AG04450 (cell line): ENCODE measurements around the gene RAI14. TPM values are rescaled to one million over a fixed set of nuclear protein-coding genes. Genes with fewer than 3 reads are reported as not detected.

Experiments
- CTCF ChIA-PET: fragments of 300-600, 350-600 bp; formaldehyde crosslinking; extraction: SDS; loops from one replicate; lab custom pipeline; 2022; ENCODE audit warnings: antibody characterized with exemption, inconsistent platforms; lab: Charles Lee
- POLR2A ChIA-PET: fragments of 350-600 bp; formaldehyde crosslinking; extraction: SDS; loops from one replicate; lab custom pipeline; 2021; ENCODE audit warnings: antibody characterized with exemption, inconsistent platforms; lab: Yijun Ruan, JAX
- DNase-seq: peaks from one replicate; pipeline ENCODE4 v3.0.0-alpha.2; 2011; ENCODE audit warnings: low read depth, low spot score
- H3K27ac ChIP-seq: one replicate; pipeline ENCODE4 v1.5.1; 2012; ENCODE audit warnings: low read depth, low read length, control low read depth
- H3K27me3 ChIP-seq: one replicate; pipeline ENCODE4 v1.6.0; 2012; ENCODE audit warnings: low read length; ENCODE audit not compliant: control insufficient read depth, insufficient read depth
- H3K4me3 ChIP-seq: 2 replicates; pipeline ENCODE4 v1.5.1; 2011; ENCODE audit warnings: mild to moderate bottlenecking, low read depth, low read length, control low read depth
- H3K9me3 ChIP-seq: 2 replicates; pipeline ENCODE4 v1.5.1; 2012; ENCODE audit warnings: low read length; ENCODE audit not compliant: control insufficient read depth, insufficient read depth
- CTCF ChIP-seq: IDR thresholded peaks from 2 replicates; pipeline ENCODE4 v1.5.1; 2011; ENCODE audit warnings: low read depth, low read length, control low read depth, inconsistent platforms
- polyA plus RNA-seq: library from polyadenylated mRNA; depleted of rRNA; stranded (reverse); fragments of >200 nt; gene quantifications from 2 replicates; pipeline ENCODE4 v1.2.3, GENCODE V29; 2011; rRNA removed

The RAI14 gene
- polyA plus RNA-seq, 1 experiment = 162 TPM

DNA sequence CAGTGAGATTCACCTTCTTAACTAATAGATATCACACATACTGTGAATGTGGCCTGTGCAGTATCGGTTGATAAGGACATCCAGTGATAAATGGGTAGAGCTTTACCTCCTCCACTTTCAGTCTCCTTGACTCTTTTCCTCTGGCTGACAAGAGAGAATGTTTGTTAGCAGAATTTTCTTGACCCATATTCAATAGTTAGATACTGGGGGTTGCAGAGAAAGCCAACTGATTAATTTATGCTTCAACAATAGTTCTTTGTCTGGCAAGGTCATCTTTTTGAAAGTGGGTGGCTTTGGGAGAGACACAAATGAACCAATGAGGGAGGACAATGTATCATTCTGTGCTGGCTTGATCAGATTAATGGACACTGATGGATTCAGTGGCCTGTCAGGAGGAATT lies 213.1 kb downstream of the RAI14 start:
- no peak overlapping the region for H3K4me3 ChIP-seq
- CTCF ChIA-PET = interaction anchor here (2.0 kb wide), 1 partner anchor 30 kb away, joined by 8 read pairs; no protein-coding TSS in a partner anchor
- POLR2A ChIA-PET = no interaction called here
- H3K27ac ChIP-seq = no peak overlapping the region
- DNase-seq = no peak
- H3K9me3 ChIP-seq = no peaks in the 10 kb centered on the region
- peaks cover 3% of the 10 kb centered on the region for H3K27me3 ChIP-seq
- no peak for TF ChIP-seq CTCF

DNA sequence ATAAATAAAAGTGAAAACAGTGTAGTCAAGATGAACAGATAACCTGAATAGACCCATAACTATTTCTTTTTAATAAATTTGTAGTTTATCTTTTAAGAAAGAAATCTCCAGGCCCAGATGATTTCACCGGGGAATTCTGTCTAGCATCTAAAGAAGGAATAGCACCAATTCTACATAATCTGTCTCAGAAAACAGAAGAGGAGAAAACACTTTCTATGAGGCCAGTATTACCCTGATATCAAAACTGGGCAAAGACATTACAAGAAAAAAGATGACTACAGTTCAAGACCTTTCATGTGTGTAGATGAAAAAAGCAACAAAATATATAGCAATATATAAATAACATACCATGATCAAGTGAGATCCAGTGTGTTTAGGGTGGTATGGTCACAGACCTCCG lies 214.3 kb downstream of the RAI14 start:
- H3K9me3 ChIP-seq = no peaks in the 10 kb centered on the region
- peaks cover 3% of the 10 kb centered on the region for H3K27me3 ChIP-seq
- no peak overlapping the region for H3K27ac ChIP-seq
- no peak for DNase-seq
- POLR2A ChIA-PET = no interaction called here
- CTCF ChIA-PET = interaction anchor here (1.1 kb wide), 1 partner anchor 347 kb away, joined by 3 read pairs; no protein-coding TSS in a partner anchor
- no peak overlapping the region for H3K4me3 ChIP-seq
- no peak for TF ChIP-seq CTCF

- Histone ChIP-seq H3K9me3 (no peaks in the 10 kb centered on the region), H3K4me3 (no peak overlapping the region), H3K27me3 (no peaks in the 10 kb centered on the region), H3K27ac (no peak overlapping the region)
- ChIA-PET CTCF (interaction anchor here (1.0 kb wide), 1 partner anchor 30 kb away, joined by 5 read pairs; no protein-coding TSS in a partner anchor), POLR2A (no interaction called here)
- no peak for TF ChIP-seq CTCF
- no peak for DNase-seq
These were observed 220.1 kb downstream of the RAI14 start for GRCh38 chr5:34876275-34876674.

DNA sequence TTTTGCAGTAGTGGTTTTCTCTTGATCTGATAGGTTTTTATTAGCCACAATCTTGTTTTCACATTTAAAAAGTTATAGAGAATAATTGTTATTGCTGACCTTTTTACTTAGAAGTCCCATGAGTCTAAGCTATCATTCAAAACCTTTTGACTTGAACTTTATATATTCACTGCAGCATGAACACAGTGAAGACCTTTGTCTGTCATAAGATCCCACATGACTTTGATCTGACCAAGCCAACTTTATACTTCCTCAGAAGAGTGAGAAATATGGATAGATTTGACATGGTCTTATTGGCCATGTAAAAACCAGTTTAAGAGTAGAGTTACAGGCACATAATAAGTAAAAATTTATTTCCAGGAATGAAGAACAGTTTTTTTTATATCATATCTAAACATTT lies 225.1 kb downstream of the RAI14 start:
- Histone ChIP-seq H3K27ac (no peak overlapping the region), H3K9me3 (no peaks in the 10 kb centered on the region), H3K27me3 (peaks cover 6% of the 10 kb centered on the region), H3K4me3 (no peak overlapping the region)
- TF ChIP-seq CTCF = no peak
- no peak for DNase-seq
- CTCF ChIA-PET = interaction anchor here (2.3 kb wide), 1 partner anchor 17 kb away, joined by 5 read pairs; no protein-coding TSS in a partner anchor
- POLR2A ChIA-PET = no interaction called here

Other genes with a start within 250 kb of the RAI14 start
- gene TTC23L, start 182.8 kb downstream of the RAI14 start, polyA plus RNA-seq = 0.16 and 0.21 TPM in 2 replicates